Measurements from ENCODE around the gene NLRC3. TPM values are rescaled to one million over a fixed set of nuclear protein-coding genes. Genes with fewer than 3 reads are reported as not detected.
A peak's percentile ranks its signal among the peaks of the same experiment; 100 is the strongest.

Gene NLRC3
- polyA plus RNA-seq, 1 donor from 2014 or later = 19.8 TPM

GRCh38 chr16:3554351-3554928 is 22.8 kb downstream of the NLRC3 start:
- Mint-ChIP-seq H3K27me3 (no peaks in the 10 kb centered on the region), H3K4me1 (peaks cover 0 to 8% (median 5%) of the 10 kb centered on the region in 3 donors), H3K36me3 (peaks cover 16% of the 10 kb centered on the region), H3K4me3 (peak overlapping the region in 2 of 4 donors; percentile 23 to 27), H3K9me3 (peaks cover 0 to 5% (median 0%) of the 10 kb centered on the region in 3 donors), H3K27ac (no peak overlapping the region)

DNA sequence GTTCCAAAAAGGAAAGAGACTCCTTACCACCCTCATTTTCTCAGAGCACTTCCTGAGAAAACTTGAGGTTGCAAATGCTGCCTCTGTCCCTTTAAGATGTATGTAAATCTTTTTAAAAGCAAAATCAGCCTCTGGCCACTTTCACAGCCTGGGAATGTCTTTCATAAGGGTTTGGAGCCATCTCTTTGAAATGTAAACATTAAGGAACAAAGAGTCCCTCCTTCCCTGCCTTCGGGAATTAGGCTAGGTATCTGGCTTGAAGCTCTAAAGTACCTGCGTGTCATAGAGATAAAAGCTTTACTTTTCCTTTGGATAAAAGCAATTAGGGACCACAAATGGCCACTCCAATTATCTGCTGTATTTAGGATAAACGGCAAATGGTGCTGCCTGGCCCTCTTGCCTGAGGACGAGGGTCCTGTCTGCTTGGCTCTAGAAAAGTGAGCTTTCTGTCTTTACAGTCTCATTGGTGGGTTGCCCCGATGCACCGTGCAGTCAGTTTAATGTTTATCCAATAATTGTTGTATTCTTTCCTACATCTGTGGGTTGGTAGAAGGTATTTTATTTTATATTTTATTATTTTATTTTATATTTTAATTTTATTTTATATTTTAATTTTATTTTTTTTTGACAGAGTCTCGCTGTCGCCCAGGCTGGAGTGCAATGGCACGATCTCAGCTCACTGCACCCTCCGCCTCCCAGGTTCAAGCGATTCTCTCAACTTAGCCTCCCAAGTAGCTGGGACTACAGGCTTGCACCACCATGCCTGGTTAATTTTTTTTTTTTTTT is 23.9 kb downstream of the NLRC3 start:
- Mint-ChIP-seq H3K27ac (no peak overlapping the region), H3K36me3 (peaks cover 14% of the 10 kb centered on the region), H3K9me3 (peaks cover 0 to 5% (median 0%) of the 10 kb centered on the region in 3 donors), H3K4me3 (no peak overlapping the region), H3K4me1 (peaks cover 4 to 15% (median 14%) of the 10 kb centered on the region in 3 donors), H3K27me3 (no peaks in the 10 kb centered on the region)

GRCh38 chr16:3550851-3551847 is 26.1 kb downstream of the NLRC3 start:
- H3K9me3 Mint-ChIP-seq = peaks cover 0 to 5% (median 0%) of the 10 kb centered on the region in 3 donors
- H3K4me3 Mint-ChIP-seq = no peak overlapping the region
- H3K4me1 Mint-ChIP-seq = peaks cover 12 to 24% (median 15%) of the 10 kb centered on the region in 3 donors
- H3K27me3 Mint-ChIP-seq = no peaks in the 10 kb centered on the region
- peaks cover 8% of the 10 kb centered on the region for H3K36me3 Mint-ChIP-seq
- H3K27ac Mint-ChIP-seq = peak overlapping the region in 1 of 3 donors; percentile 39

GRCh38 chr16:3549906-3550305 is 27.3 kb downstream of the NLRC3 start:
- H3K4me1 Mint-ChIP-seq = peaks cover 12 to 21% (median 14%) of the 10 kb centered on the region in 3 donors
- no peaks in the 10 kb centered on the region for H3K27me3 Mint-ChIP-seq
- H3K27ac Mint-ChIP-seq = peak overlapping the region in 1 of 3 donors; percentile 39
- peaks cover 8% of the 10 kb centered on the region for H3K36me3 Mint-ChIP-seq
- H3K4me3 Mint-ChIP-seq = no peak overlapping the region
- peaks cover 0 to 5% (median 0%) of the 10 kb centered on the region in 3 donors for H3K9me3 Mint-ChIP-seq

DNA sequence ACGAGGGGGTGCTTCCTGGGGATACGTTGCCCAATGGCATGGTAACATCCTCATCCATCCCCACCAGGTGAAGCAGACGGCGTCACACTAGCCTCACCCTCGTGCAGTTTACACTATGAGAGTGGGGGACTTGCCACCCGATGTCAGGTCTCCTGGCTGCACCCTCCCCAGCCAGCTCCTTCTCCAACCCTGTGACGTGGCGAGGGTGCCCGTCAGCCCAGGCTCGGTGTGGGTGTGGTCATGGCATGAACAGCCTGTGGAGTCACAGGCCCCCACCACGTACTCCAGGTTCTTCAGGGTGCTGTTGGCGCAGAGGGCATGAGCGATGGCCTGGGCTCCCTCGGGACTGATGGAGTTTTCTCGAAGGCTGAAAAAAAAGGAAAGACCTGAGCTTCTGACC is 28.3 kb downstream of the NLRC3 start:
- peak overlapping the region in 1 of 4 donors; percentile 73 for H3K4me3 Mint-ChIP-seq
- peaks cover 11% of the 10 kb centered on the region for H3K36me3 Mint-ChIP-seq
- peaks cover 12 to 21% (median 14%) of the 10 kb centered on the region in 3 donors for H3K4me1 Mint-ChIP-seq
- H3K9me3 Mint-ChIP-seq = peaks cover 0 to 5% (median 0%) of the 10 kb centered on the region in 3 donors
- H3K27ac Mint-ChIP-seq = peak overlapping the region; percentile 74 to 97 (median 91)
- H3K27me3 Mint-ChIP-seq = no peaks in the 10 kb centered on the region

DNA sequence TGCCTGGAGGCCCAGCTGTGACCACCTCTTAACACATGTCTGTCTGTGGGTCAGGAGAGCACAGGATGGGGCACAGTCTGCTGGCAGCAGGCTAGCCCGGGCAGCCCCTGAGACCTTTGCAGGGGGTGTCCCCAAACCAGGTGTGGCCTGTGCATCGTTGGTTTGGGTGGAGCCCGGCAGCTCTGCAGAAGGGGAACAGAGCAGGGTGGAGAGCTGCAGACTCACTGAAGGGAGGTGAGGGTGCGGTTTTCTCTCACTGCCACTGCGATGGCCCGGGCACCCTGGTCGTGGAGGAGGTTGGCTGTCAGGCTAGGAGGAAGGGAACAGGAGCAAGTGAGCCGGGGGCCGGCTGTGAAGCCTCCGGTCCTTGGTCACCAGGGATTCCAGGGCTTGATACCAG is 28.8 kb downstream of the NLRC3 start:
- Mint-ChIP-seq H3K4me3 (peak overlapping the region in 2 of 4 donors; percentile 27 to 53), H3K9me3 (peaks cover 0 to 5% (median 0%) of the 10 kb centered on the region in 3 donors), H3K4me1 (peaks cover 12 to 21% (median 14%) of the 10 kb centered on the region in 3 donors)

DNA sequence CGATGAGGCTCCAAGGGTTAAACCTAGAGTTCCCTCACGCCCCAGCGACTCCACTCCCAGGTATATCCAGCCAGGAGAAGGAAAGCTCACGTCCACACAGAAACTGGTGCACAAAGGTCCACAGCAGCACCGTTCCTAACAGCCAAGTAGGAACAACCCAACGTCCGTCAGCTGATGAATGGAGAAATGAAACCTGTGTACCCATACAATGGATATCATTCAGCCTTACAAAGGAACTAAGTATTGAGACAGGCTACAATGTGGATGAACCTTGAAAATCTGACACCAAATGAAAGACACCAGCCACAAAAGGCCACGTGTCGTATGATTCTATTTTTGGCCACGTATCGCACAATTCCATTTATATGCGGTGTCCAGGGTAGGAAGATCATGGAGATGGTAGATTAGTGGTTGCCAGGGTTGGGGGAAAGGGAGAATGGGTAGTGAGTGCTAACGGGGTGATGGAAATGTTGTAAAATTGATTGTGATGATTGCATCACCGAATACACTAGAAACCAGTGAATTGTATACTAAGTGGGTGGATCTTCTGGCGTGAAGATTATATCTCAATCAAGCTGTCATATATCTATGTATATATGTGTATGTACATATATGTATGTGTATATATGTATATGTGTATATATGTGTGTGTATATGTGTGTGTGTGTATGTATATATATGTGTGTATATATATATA is 30.1 kb downstream of the NLRC3 start:
- Mint-ChIP-seq H3K27ac (peak overlapping the region in 1 of 3 donors; percentile 2), H3K27me3 (no peaks in the 10 kb centered on the region), H3K36me3 (peaks cover 11% of the 10 kb centered on the region), H3K9me3 (peaks cover 0 to 5% (median 0%) of the 10 kb centered on the region in 3 donors), H3K4me3 (peak overlapping the region in 1 of 4 donors; percentile 1), H3K4me1 (peaks cover 12 to 21% (median 14%) of the 10 kb centered on the region in 3 donors)

More for the DNA sequence above, 28.8 kb downstream of the NLRC3 start:
- peak overlapping the region; percentile 74 to 97 (median 91) for H3K27ac Mint-ChIP-seq
- peaks cover 11% of the 10 kb centered on the region for H3K36me3 Mint-ChIP-seq
- no peaks in the 10 kb centered on the region for H3K27me3 Mint-ChIP-seq

DNA sequence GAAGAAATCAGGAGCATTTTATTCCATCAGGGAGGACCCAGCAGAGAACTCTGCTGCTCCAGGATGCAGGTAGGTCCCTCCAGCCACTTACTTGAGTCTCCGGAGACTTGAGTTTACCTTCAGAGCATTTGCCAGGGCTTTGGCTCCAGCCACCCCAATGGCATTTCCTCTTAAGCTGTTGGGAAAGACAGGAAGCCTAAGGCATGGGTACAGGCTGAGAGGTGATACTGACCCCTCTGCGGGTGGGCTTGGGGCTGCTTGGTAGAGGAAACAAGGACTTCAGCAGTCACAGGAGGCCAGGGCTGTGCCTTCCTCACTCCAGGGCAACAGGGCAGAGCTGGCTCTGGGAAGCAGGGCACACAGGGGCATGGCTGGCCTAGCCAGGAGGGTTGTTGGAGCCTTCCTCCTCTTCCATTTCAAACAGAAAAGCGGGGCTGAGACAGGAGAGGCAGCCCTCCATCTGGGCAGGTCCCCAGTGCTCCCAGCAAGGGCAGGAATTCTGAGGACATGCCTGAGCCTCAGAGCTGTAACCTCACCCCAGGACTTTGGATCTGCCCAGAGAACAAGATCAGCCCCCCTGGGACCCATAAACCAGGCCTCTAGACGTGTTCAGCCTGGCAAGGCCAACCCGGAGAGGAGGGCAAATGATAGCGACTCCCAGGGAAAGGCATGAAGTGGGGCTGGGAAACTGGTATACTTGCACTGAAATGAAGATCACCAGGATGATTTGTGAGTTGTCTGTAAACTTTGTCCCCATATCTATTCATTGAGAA is 34.4 kb downstream of the NLRC3 start:
- peaks cover 7% of the 10 kb centered on the region for H3K36me3 Mint-ChIP-seq
- no peaks in the 10 kb centered on the region for H3K9me3 Mint-ChIP-seq
- H3K4me3 Mint-ChIP-seq = no peak overlapping the region
- peaks cover 5 to 8% (median 5%) of the 10 kb centered on the region in 3 donors for H3K4me1 Mint-ChIP-seq
- H3K27ac Mint-ChIP-seq = no peak overlapping the region
- no peaks in the 10 kb centered on the region for H3K27me3 Mint-ChIP-seq

DNA sequence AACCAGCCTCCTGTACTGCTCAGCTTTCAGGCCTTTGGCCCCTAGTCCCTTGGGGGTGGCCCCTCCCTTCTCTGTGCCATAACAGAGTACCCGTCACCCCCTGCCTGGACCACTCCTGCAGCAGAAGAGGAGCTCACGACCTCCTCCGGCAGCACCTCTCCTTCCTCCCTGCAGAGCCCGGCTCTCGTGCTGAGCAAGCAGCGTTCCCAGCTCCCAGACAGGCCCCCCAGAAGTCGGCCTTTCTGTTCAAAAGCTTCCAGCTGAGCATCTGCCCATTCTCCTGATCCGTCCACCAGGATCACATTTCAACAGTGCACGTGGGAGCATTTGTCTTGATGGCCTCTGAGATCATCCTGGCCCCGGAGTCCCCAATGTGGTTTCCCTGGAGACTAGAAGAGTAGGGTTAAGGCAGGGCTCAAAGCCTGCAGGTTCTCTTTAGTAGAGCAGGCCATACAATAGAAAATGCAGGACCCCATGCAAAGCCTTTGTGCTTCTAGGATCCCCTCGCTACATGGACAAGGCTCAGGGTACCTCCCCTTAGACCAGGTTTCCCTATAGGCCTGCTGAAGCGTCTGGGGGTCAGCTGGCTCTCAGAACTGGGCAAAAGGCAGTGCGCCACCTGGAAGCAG is 35.6 kb downstream of the NLRC3 start:
- Mint-ChIP-seq H3K4me3 (no peak overlapping the region), H3K36me3 (peaks cover 7% of the 10 kb centered on the region), H3K27ac (peak overlapping the region in 1 of 3 donors; percentile 53)

DNA sequence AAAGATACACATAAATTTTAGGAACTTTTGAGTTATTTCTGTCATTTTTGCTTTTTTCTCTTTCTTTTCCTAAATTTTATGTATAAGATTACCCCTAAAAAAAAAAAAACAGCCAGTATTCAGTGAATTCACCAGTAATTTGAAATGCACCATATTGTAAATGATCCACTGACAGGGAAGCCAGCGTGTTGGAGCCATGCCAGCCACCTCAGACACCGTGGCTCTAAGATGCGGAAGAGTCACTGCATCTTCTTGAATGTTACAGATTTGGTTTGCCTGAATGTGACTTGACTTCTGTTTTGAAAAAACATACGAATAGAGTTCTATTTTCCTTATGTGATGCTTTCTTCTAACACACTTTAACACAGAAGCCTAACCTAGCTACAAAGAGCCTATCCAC is 39.0 kb downstream of the NLRC3 start:
- peaks cover 3% of the 10 kb centered on the region for H3K36me3 Mint-ChIP-seq
- H3K9me3 Mint-ChIP-seq = no peaks in the 10 kb centered on the region
- H3K27ac Mint-ChIP-seq = peak overlapping the region in 2 of 3 donors; percentile 16 to 86
- H3K4me1 Mint-ChIP-seq = peaks cover 0 to 7% (median 2%) of the 10 kb centered on the region in 3 donors
- H3K4me3 Mint-ChIP-seq = no peak overlapping the region
- H3K27me3 Mint-ChIP-seq = no peaks in the 10 kb centered on the region

More for the DNA sequence above, 35.6 kb downstream of the NLRC3 start:
- peaks cover 0 to 3% (median 2%) of the 10 kb centered on the region in 3 donors for H3K4me1 Mint-ChIP-seq
- H3K27me3 Mint-ChIP-seq = no peaks in the 10 kb centered on the region
- H3K9me3 Mint-ChIP-seq = no peaks in the 10 kb centered on the region

DNA sequence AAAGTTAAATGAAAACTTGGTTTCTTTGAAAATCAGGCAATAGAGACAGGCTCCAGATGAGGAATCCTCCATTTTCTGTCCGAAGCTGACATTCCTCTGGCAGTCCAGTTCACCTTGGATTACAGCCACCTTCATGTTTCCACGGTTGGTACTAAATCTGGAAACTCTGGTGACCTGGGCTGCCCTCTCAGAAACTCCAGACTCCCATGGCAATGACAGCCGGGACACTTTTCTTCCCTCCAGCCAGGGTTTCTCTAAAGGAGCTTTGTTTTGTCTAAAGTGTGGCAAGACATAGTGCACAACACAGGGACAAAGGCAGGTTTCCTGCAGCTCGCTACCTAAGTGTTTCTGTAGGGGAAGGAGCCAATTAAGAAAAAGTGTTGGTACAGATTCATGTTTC is 40.4 kb downstream of the NLRC3 start:
- Mint-ChIP-seq H3K4me1 (peaks cover 0 to 7% (median 2%) of the 10 kb centered on the region in 3 donors), H3K27me3 (no peaks in the 10 kb centered on the region), H3K4me3 (peak overlapping the region in 1 of 4 donors; percentile 17), H3K27ac (peak overlapping the region in 1 of 3 donors; percentile 63), H3K9me3 (no peaks in the 10 kb centered on the region), H3K36me3 (peaks cover 3% of the 10 kb centered on the region)

GRCh38 chr16:3536271-3536731 is 40.9 kb downstream of the NLRC3 start:
- H3K27ac Mint-ChIP-seq = peak overlapping the region in 2 of 3 donors; percentile 59 to 68
- peaks cover 0 to 7% (median 2%) of the 10 kb centered on the region in 3 donors for H3K4me1 Mint-ChIP-seq
- no peaks in the 10 kb centered on the region for H3K27me3 Mint-ChIP-seq
- no peaks in the 10 kb centered on the region for H3K9me3 Mint-ChIP-seq
- H3K36me3 Mint-ChIP-seq = peaks cover 3% of the 10 kb centered on the region
- no peak overlapping the region for H3K4me3 Mint-ChIP-seq

DNA sequence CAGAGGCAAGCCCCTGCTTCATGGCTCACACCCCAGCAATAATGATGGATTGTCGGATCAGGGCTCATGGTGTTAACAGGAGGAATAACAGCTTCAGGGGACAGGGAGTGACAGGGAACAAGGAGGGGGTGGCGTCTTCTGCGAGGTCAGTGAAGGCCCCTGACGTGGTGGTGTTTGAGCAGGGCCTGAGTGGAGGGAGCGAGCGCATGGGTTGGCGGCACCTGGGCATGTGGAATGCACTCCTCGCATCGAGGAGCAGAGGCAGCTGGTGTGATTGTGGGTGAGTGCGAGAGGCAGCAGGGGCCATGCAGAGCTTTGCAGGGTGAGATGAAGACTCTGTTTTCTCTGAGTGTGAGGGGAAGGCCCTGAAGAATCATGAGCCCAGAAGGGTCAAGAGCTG is 43.1 kb downstream of the NLRC3 start:
- Mint-ChIP-seq H3K27ac (peak overlapping the region in 2 of 3 donors; percentile 27 to 83), H3K27me3 (no peaks in the 10 kb centered on the region), H3K9me3 (no peaks in the 10 kb centered on the region), H3K36me3 (no peaks in the 10 kb centered on the region), H3K4me1 (peaks cover 0 to 7% (median 2%) of the 10 kb centered on the region in 3 donors), H3K4me3 (peak overlapping the region in 1 of 4 donors; percentile 46)
